Astrocyte of the spinal cord (primary cell): Measurements from ENCODE around the gene UPK2.

Experiments
- DNase-seq: peaks from one replicate; pipeline ENCODE4 v3.0.0; 2011; ENCODE audit warnings: low read depth, low spot score
- H3K4me3 ChIP-seq: 2 replicates; pipeline ENCODE4 v1.5.1; 2011; ENCODE audit warnings: low read depth, mild to moderate bottlenecking, low read length, moderate library complexity
- CTCF ChIP-seq: IDR thresholded peaks from 2 replicates; pipeline ENCODE4 v1.5.1; 2012; ENCODE audit warnings: low read depth, mild to moderate bottlenecking, low read length, inconsistent platforms
- in situ Hi-C: cut with HindIII; loops from 2 replicates; pipeline ENCODE4 v1.10.0; 2017; ENCODE audit warnings: low sequenced_read_pairs

UPK2 gene

GRCh38 chr11:118914178-118914918 lies 41.8 kb upstream of the UPK2 start:
- no peak overlapping the region for H3K4me3 ChIP-seq
- TF ChIP-seq CTCF, result no peak
- in situ Hi-C loops, result no loop called here
- DNase-seq, result no peak

GRCh38 chr11:118914987-118915386 lies 41.1 kb upstream of the UPK2 start:
- in situ Hi-C loops, result no loop called here
- TF ChIP-seq CTCF, result no peak
- DNase-seq, result no peak
- H3K4me3 ChIP-seq, result no peak overlapping the region

GRCh38 chr11:118915396-118915795 lies 40.7 kb upstream of the UPK2 start:
- no peak for DNase-seq
- in situ Hi-C loops, result no loop called here
- no peak overlapping the region for H3K4me3 ChIP-seq
- no peak for TF ChIP-seq CTCF

- TF ChIP-seq CTCF, result no peak
- no peak overlapping the region for H3K4me3 ChIP-seq
- no peak for DNase-seq
- in situ Hi-C loops, result no loop called here
Observed at GRCh38 chr11:118915941-118916841, 39.9 kb upstream of the UPK2 start.

- no peak for TF ChIP-seq CTCF
- no peak overlapping the region for H3K4me3 ChIP-seq
- DNase-seq, result peak; percentile 77
- in situ Hi-C loops, result no loop called here
Observed at GRCh38 chr11:118916842-118917388, 39.2 kb upstream of the UPK2 start.

- TF ChIP-seq CTCF, result no peak
- in situ Hi-C loops, result no loop called here
- H3K4me3 ChIP-seq, result peak overlapping the region; percentile 12
- peak; percentile 75 for DNase-seq
Observed at GRCh38 chr11:118917481-118918127, 38.5 kb upstream of the UPK2 start.
